Measurements from ENCODE around the gene C10orf143. TPM values are rescaled to one million over a fixed set of nuclear protein-coding genes. Genes with fewer than 3 reads are reported as not detected.

The C10orf143 gene
- total RNA-seq, 3 donors from 2014 or later (not counting 1 experiment from before 2014, with no cell fraction given): 7.1 to 10.9 (median 8.2) TPM

GRCh38 chr10:130112821-130113220 is 2.2 kb upstream of the C10orf143 start:
- H3K4me3 Mint-ChIP-seq: no peak overlapping the region

DNA sequence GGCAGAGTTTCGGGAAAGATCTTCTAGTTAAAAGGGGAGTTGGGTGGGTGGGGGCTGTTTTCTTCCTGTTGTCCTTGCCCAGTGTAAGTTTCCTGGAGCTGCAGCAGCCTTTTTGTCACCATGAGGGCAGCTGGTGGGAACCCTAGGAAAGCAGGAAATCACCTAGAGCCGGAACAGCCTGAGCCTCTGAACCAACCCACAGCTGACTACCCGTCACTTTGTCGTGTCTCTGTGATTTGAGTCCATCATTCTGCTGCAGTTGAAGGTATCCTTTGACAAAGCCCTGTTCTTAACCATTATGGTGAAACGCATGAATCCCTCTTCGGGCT is 1.2 kb upstream of the C10orf143 start:
- TF ChIP-seq, protein P1, sequence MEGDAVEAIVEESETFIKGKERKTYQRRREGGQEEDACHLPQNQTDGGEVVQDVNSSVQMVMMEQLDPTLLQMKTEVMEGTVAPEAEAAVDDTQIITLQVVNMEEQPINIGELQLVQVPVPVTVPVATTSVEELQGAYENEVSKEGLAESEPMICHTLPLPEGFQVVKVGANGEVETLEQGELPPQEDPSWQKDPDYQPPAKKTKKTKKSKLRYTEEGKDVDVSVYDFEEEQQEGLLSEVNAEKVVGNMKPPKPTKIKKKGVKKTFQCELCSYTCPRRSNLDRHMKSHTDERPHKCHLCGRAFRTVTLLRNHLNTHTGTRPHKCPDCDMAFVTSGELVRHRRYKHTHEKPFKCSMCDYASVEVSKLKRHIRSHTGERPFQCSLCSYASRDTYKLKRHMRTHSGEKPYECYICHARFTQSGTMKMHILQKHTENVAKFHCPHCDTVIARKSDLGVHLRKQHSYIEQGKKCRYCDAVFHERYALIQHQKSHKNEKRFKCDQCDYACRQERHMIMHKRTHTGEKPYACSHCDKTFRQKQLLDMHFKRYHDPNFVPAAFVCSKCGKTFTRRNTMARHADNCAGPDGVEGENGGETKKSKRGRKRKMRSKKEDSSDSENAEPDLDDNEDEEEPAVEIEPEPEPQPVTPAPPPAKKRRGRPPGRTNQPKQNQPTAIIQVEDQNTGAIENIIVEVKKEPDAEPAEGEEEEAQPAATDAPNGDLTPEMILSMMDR (IDR thresholded peaks at IDR 0.05): no peak
- peaks cover 24% of the 10 kb centered on the region for H3K4me1 ChIP-seq (ENCODE audit: control insufficient read depth, insufficient read depth, low read length)
- Mint-ChIP-seq H3K36me3 (no peaks in the 10 kb centered on the region), H3K4me3 (peak overlapping the region; percentile 93), H3K27ac (peak overlapping the region; percentile 96 to 97), H3K27me3 (ENCODE audit: low read depth in 2 of 2) (no peaks in the 10 kb centered on the region), H3K4me1 (peaks cover 28 to 35% of the 10 kb centered on the region in 2 donors), H3K9me3 (no peaks in the 10 kb centered on the region)
- H3K36me3 ChIP-seq (ENCODE audit: control insufficient read depth, insufficient read depth, low read length): no peaks in the 10 kb centered on the region
- H3K9me3 ChIP-seq (ENCODE audit: control insufficient read depth, insufficient read depth, low read length): no peaks in the 10 kb centered on the region
- peak overlapping the region; percentile 91 for H3K27ac ChIP-seq (ENCODE audit: low read length)
- WGBS (ENCODE audit: insufficient coverage): 67% methylated on average over 6 of the region's 6 CpGs
- no peaks in the 10 kb centered on the region for H3K27me3 ChIP-seq (ENCODE audit: control insufficient read depth, insufficient read depth, low read length)
- peak overlapping the region; percentile 76 for H3K4me3 ChIP-seq (ENCODE audit: low read length)
- ATAC-seq: no peak
- DNase-seq: peak in 1 of 2 donors; percentile 45
- intact Hi-C loops (cut with micrococcal nuclease): loop anchor here (1.0 to 2.0 kb wide), 3 partner anchors 15 to 645 kb away; partner anchors contain the start of genes GLRX3 and MGMT

More at GRCh38 chr10:130112821-130113220, 2.2 kb upstream of the C10orf143 start:
- Mint-ChIP-seq H3K27me3 (ENCODE audit: low read depth in 2 of 2) (no peaks in the 10 kb centered on the region), H3K4me1 (peaks cover 28 to 35% of the 10 kb centered on the region in 2 donors), H3K9me3 (peaks cover 0 to 2% of the 10 kb centered on the region in 2 donors), H3K27ac (peak overlapping the region in 1 of 2 donors; percentile 96), H3K36me3 (no peaks in the 10 kb centered on the region)
- DNase-seq (no peak), ATAC-seq (no peak)
- TF ChIP-seq, protein P1 (IDR thresholded peaks at IDR 0.05): no peak
- Histone ChIP-seq H3K27me3 (ENCODE audit: control insufficient read depth, insufficient read depth, low read length) (no peaks in the 10 kb centered on the region), H3K4me3 (ENCODE audit: low read length) (no peak overlapping the region), H3K9me3 (ENCODE audit: control insufficient read depth, insufficient read depth, low read length) (peaks cover 7% of the 10 kb centered on the region), H3K4me1 (ENCODE audit: control insufficient read depth, insufficient read depth, low read length) (peaks cover 24% of the 10 kb centered on the region), H3K27ac (ENCODE audit: low read length) (no peak overlapping the region), H3K36me3 (ENCODE audit: control insufficient read depth, insufficient read depth, low read length) (no peaks in the 10 kb centered on the region)
- WGBS (ENCODE audit: insufficient coverage): 96% methylated on average over 3 of the region's 3 CpGs
- intact Hi-C loops (cut with micrococcal nuclease): no loop called here

DNA sequence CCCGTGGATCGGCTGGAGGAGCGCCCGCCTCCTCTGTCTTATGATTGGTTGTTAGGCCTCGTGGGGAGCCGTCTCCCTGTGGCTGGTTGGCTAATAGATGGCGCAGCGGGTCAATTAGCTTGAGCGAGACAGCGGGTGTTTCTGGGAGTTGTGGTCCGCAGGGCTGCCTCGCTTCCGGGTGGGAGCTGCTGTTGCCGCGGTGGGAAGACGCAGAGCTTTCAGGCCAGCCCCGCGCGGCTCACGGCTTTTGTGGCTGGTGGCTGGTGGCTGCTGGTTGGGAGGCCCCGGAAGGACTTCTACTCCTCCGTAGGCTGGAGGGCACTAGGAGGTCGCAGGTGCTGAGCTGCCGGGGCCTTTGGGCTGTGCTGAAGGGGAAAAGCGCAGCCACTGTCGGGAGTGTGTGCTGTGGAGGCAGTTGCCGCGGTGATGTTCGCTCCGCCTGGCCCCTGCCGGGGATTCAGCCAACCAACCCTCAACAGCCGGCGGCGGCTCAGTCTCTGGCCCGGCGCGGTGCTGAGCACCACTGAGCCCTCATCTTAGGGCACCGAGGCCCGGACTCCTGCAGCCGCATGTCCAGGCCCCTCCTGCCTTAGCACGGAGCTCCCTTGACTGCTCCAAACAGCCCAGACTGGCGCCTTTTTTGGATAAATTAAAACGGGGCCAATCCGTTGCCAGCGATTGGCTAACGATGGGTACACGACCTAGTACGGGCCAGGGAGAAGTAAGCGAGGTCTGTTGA is 652 bp upstream of the C10orf143 start:
- no peaks in the 10 kb centered on the region for H3K27me3 ChIP-seq (ENCODE audit: control insufficient read depth, insufficient read depth, low read length)
- Mint-ChIP-seq H3K9me3 (no peaks in the 10 kb centered on the region), H3K27me3 (ENCODE audit: low read depth in 2 of 2) (no peaks in the 10 kb centered on the region), H3K27ac (peak overlapping the region; percentile 96 to 97), H3K4me3 (peak overlapping the region; percentile 93), H3K36me3 (no peaks in the 10 kb centered on the region), H3K4me1 (peaks cover 28 to 35% of the 10 kb centered on the region in 2 donors)
- DNase-seq (peak; percentile 90 to 98), ATAC-seq (peak; percentile 78 to 88 (median 80))
- peaks cover 24% of the 10 kb centered on the region for H3K4me1 ChIP-seq (ENCODE audit: control insufficient read depth, insufficient read depth, low read length)
- intact Hi-C loops (cut with micrococcal nuclease): loop anchor here (1.0 to 2.0 kb wide), 3 partner anchors 16 to 644 kb away; partner anchors contain the start of genes GLRX3 and MGMT
- H3K4me3 ChIP-seq (ENCODE audit: low read length): peak overlapping the region; percentile 76
- TF ChIP-seq, protein P1 (IDR thresholded peaks at IDR 0.05): no peak
- WGBS (ENCODE audit: insufficient coverage): 1% methylated on average over 49 of the region's 49 CpGs
- no peaks in the 10 kb centered on the region for H3K36me3 ChIP-seq (ENCODE audit: control insufficient read depth, insufficient read depth, low read length)
- H3K9me3 ChIP-seq (ENCODE audit: control insufficient read depth, insufficient read depth, low read length): no peaks in the 10 kb centered on the region
- peak overlapping the region; percentile 91 for H3K27ac ChIP-seq (ENCODE audit: low read length)

Measured in natural killer cell (primary cell).